ENCODE data around the gene TNNI3K. TPM values are rescaled to one million over a fixed set of nuclear protein-coding genes. Genes with fewer than 3 reads are reported as not detected.

The TNNI3K gene
- total RNA-seq, 4 donors from 2014 or later, result 0.19 TPM; not detected in 3

DNA sequence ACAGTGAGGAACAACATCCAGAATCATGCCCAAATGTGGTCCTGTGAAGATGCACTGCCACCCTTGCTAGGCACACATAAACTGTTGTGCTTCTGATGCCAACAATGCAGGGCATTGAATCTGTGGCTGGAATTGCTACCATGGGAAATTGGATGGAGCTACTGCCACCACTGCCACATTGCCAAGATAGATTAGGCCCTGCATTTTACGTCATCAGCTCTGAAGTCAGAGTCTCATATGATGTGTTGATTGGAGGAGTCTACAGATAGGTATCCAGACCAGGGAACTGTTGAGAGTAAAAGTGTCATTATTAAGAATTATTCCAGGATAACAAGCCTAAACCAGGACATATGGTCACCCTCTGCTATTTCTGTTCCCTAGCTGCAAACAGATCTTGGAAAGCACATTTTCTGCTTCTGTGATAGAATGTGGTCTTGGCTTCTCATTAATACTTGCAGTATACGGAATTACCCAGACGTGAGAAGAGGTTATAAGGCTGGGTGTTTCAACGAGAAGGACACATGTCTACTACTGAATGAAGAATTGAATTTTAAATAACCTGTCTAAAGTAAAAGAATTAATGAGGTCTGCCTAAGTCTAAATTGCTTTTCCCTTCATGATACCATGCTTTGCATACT is 106.6 kb downstream of the TNNI3K start:
- no peaks in the 10 kb centered on the region for H3K36me3 ChIP-seq
- TF ChIP-seq, protein P1, sequence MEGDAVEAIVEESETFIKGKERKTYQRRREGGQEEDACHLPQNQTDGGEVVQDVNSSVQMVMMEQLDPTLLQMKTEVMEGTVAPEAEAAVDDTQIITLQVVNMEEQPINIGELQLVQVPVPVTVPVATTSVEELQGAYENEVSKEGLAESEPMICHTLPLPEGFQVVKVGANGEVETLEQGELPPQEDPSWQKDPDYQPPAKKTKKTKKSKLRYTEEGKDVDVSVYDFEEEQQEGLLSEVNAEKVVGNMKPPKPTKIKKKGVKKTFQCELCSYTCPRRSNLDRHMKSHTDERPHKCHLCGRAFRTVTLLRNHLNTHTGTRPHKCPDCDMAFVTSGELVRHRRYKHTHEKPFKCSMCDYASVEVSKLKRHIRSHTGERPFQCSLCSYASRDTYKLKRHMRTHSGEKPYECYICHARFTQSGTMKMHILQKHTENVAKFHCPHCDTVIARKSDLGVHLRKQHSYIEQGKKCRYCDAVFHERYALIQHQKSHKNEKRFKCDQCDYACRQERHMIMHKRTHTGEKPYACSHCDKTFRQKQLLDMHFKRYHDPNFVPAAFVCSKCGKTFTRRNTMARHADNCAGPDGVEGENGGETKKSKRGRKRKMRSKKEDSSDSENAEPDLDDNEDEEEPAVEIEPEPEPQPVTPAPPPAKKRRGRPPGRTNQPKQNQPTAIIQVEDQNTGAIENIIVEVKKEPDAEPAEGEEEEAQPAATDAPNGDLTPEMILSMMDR (IDR thresholded peaks at IDR 0.05), result no peak
- no peak for TF ChIP-seq POLR2A (IDR thresholded peaks at IDR 0.05)
- H3K4me3 ChIP-seq, result no peak overlapping the region
- no peaks in the 10 kb centered on the region for H3K27me3 ChIP-seq
- no peak for DNase-seq
- intact Hi-C loops (cut with DNase I), result no loop called here
- 75 to 87% methylated on average over 4 of the region's 4 CpGs for WGBS, 2 donors
- peaks cover 0 to 3% (median 0%) of the 10 kb centered on the region in 3 donors for H3K4me1 ChIP-seq
- no peaks in the 10 kb centered on the region for H3K9me3 ChIP-seq
- H3K27ac ChIP-seq, result no peak overlapping the region

DNA sequence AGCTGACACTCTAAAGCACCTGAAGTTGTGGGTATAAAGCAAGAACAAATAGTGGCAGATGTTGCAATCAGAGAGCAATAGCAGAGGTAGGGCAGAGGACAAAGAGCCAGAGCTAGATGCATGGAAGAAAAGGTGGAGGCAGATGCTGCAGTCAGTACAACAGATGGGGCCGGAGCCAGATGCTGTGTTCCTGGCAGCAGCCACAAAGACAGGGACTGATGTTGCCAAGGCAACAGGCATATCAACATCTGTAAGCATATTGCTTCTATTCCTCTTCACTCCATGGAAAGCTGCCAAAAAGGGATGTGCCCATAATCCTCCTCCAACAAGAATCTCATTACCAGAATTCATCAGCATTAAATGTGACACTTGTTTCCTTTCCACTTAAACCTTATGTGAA is 108.0 kb downstream of the TNNI3K start:
- Histone ChIP-seq H3K4me3 (no peak overlapping the region), H3K36me3 (no peaks in the 10 kb centered on the region), H3K27me3 (no peaks in the 10 kb centered on the region), H3K27ac (no peak overlapping the region), H3K9me3 (no peaks in the 10 kb centered on the region), H3K4me1 (peaks cover 0 to 3% (median 0%) of the 10 kb centered on the region in 3 donors)
- TF ChIP-seq, protein P1 (IDR thresholded peaks at IDR 0.05), result no peak
- no peak for TF ChIP-seq POLR2A (IDR thresholded peaks at IDR 0.05)
- WGBS, 2 donors, result 43 to 47% methylated on average over 1 of the region's 1 CpG
- DNase-seq, result no peak
- intact Hi-C loops (cut with DNase I), result no loop called here

DNA sequence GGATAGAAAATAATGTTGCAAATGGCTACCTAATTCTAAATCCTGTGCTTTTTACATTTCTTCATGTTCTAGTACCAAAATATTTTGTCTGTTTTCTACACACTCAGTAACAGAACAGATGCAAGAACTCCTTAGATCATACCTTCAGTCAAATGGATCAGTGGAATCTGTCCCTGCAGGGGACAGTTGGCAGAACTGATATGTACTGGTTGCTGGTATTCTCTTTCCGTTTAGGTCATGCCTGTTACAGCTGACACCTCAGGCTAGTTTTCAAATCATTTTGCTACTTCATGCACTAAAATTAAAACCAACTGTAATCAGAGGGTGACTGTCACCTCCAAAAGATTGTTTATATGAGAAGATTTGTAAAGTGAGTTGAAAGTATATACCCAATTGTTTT is 109.2 kb downstream of the TNNI3K start:
- Histone ChIP-seq H3K27me3 (no peaks in the 10 kb centered on the region), H3K27ac (no peak overlapping the region), H3K36me3 (no peaks in the 10 kb centered on the region), H3K4me1 (peaks cover 0 to 3% (median 0%) of the 10 kb centered on the region in 3 donors), H3K9me3 (no peaks in the 10 kb centered on the region), H3K4me3 (no peak overlapping the region)
- no peak for DNase-seq
- TF ChIP-seq, protein P1 (IDR thresholded peaks at IDR 0.05), result no peak
- TF ChIP-seq POLR2A (IDR thresholded peaks at IDR 0.05), result no peak
- 40 to 43% methylated on average over 1 of the region's 1 CpG for WGBS, 2 donors
- intact Hi-C loops (cut with DNase I), result no loop called here

DNA sequence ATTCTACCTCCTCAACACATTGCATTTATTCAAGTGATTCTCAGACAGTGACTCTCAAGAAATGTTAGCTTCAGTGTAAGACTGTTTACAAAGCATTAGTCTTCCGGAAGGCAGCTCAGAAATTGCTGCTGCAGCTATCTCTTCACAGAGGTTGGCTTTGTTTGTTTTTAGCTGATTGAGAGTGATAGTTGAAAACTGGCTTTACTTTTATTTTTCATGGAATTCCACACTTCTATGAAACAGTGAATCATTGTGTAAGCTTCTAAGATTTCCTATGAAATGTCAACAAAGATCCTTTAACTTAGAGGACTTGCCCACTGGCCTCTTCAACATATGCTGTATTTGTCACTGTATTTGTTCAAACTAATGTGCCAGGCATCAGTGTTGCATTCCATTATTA is 121.3 kb downstream of the TNNI3K start:
- intact Hi-C loops (cut with DNase I), result no loop called here
- no peak overlapping the region for H3K4me3 ChIP-seq
- H3K9me3 ChIP-seq, result no peaks in the 10 kb centered on the region
- H3K36me3 ChIP-seq, result no peaks in the 10 kb centered on the region
- no peaks in the 10 kb centered on the region for H3K27me3 ChIP-seq
- no peak overlapping the region for H3K27ac ChIP-seq
- no peaks in the 10 kb centered on the region for H3K4me1 ChIP-seq
- no peak for TF ChIP-seq POLR2A (IDR thresholded peaks at IDR 0.05)
- TF ChIP-seq, protein P1 (IDR thresholded peaks at IDR 0.05), result no peak
- WGBS, 2 donors, result 43 to 71% methylated on average over 1 of the region's 1 CpG
- DNase-seq, result no peak

DNA sequence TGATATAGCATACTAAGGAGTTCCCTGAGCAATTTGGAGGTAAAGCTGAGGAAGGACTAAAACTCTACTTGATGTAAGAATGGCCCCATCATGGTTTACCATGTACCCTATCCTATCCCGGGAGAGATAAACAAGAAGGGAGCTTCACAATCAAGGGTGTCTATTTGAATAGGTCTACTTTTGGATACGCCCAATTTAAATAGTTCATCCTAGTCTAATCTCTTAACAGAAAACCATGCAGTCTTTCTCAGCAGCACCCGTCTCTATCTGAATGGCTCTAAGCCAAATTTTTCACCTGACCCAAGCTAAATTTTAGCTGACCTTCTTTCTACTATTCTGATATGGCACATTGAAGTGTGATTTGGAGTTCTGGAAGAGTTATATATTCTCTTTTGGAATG is 122.0 kb downstream of the TNNI3K start:
- no peak for DNase-seq
- TF ChIP-seq POLR2A (IDR thresholded peaks at IDR 0.05), result no peak
- TF ChIP-seq, protein P1 (IDR thresholded peaks at IDR 0.05), result no peak
- Histone ChIP-seq H3K36me3 (no peaks in the 10 kb centered on the region), H3K4me3 (no peak overlapping the region), H3K4me1 (no peaks in the 10 kb centered on the region), H3K27me3 (no peaks in the 10 kb centered on the region), H3K27ac (no peak overlapping the region), H3K9me3 (no peaks in the 10 kb centered on the region)
- intact Hi-C loops (cut with DNase I), result no loop called here
- 51 to 70% methylated on average over 3 of the region's 3 CpGs for WGBS, 2 donors
